Ascending aorta (tissue), 2 donors: ENCODE measurements around the gene YPEL3. TPM values are rescaled to one million over a fixed set of nuclear protein-coding genes. Genes with fewer than 3 reads are reported as not detected.

ENCODE experiments used
- DNase-seq, 2 donors: peaks; one replicate each; pipeline ENCODE4 v3.0.0-alpha.2; 2019; ENCODE audit warnings: low spot score in 2 of 2
- H3K27ac ChIP-seq, 2 donors: fragments of 200-600 bp; sonication (generic); one replicate each; pipeline ENCODE4 v1.5.1; 2016 to 2017; ENCODE audit warnings: mild to moderate bottlenecking in 1 of 2
- H3K27me3 ChIP-seq: fragments of 200-600 bp; sonication (generic); one replicate; pipeline ENCODE4 v1.5.1; 2017
- H3K36me3 ChIP-seq, 2 donors: fragments of 200-600 bp; sonication (generic); one replicate each; pipeline ENCODE4 v1.5.1; 2016
- H3K4me1 ChIP-seq, 2 donors: fragments of 200-600 bp; sonication (generic); one replicate each; pipeline ENCODE4 v1.5.1; 2016 to 2017; ENCODE audit warnings: mild to moderate bottlenecking in 1 of 2
- H3K4me3 ChIP-seq, 2 donors: fragments of 200-600 bp; sonication (generic); one replicate each; pipeline ENCODE4 v1.5.1; 2016 to 2017; ENCODE audit warnings: mild to moderate bottlenecking in 1 of 2
- H3K9me3 ChIP-seq, 2 donors: fragments of 200-600 bp; sonication (generic); one replicate each; pipeline ENCODE4 v1.5.1; 2016
- CTCF ChIP-seq, 3 experiments: fragments of 200-600 bp in 2 of 3; fragments of 450-650 bp in 1 of 3; sonication (generic) in 2 of 3; IDR thresholded peaks; one replicate each; pipeline ENCODE4 v1.5.1; 2016 to 2019; ENCODE audit warnings: antibody characterized with exemption in 3 of 3, mild to moderate bottlenecking in 1 of 3, moderate library complexity in 1 of 3
- intact Hi-C: fragments of 100-400 bp; cut with DNase I; formaldehyde crosslinking; loops from one replicate; pipeline ENCODE4 v1.15.1; 2023
- total RNA-seq: library from RNA; depleted of rRNA; stranded (reverse); fragments of >200 nt; gene quantifications from one replicate; pipeline ENCODE4 v1.1.0, GENCODE V29; 2016

YPEL3 gene
- total RNA-seq, 1 donor from 2014 or later, result 98.6 TPM

DNA sequence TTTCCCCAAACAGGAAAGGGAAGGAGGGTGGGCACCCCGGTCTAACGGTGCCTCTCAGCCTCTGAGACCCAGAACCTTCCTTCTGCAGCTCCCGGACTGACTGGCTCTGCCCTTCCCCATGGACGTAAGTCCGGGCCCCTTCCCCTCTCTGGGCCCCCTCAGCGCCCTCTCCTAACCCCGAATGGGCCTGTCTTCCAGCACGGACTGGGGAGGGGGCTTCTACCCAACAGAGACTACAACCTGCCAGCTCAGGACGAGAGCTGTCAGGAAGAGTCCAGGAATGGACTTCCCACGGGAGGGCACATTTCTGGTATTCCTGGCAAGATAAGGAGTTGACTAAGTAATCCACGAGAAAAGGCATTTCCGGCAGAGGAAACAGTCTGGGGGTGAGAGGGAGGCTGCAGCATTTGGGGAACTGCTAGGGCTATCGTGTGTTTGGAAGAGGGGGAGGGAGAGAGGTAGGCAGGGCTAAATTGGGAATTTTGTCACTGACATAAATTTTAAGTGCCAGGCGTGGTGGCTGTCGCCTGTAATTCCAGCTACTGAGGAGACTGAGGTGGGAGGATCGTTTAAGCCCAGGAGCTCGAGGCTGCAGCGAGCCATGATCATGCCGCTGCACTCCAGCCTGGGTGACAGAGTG lies 42.5 kb downstream of the YPEL3 start:
- Histone ChIP-seq H3K9me3 (no peaks in the 10 kb centered on the region), H3K4me3 (peak overlapping the region; percentile 79 to 88), H3K4me1 (peaks cover 0 to 12% of the 10 kb centered on the region in 2 donors), H3K27me3 (no peaks in the 10 kb centered on the region), H3K27ac (peak overlapping the region; percentile 41 to 59), H3K36me3 (no peaks in the 10 kb centered on the region)
- intact Hi-C loops, result loop anchor here (1.0 to 5.0 kb wide), 4 partner anchors 12 to 69 kb away; partner anchors contain the start of genes ALDOA, HIRIP3, INO80E and MAPK3
- TF ChIP-seq CTCF (IDR thresholded peaks at IDR 0.05), result no peak
- DNase-seq, result no peak

- no peaks in the 10 kb centered on the region for H3K27me3 ChIP-seq
- intact Hi-C loops, result loop anchor here (1.0 to 5.0 kb wide), 4 partner anchors 12 to 69 kb away; partner anchors contain the start of genes ALDOA, HIRIP3, INO80E and MAPK3
- no peaks in the 10 kb centered on the region for H3K9me3 ChIP-seq
- no peak for TF ChIP-seq CTCF (IDR thresholded peaks at IDR 0.05)
- no peaks in the 10 kb centered on the region for H3K36me3 ChIP-seq
- peak overlapping the region; percentile 79 to 88 for H3K4me3 ChIP-seq
- H3K4me1 ChIP-seq, result peaks cover 0 to 12% of the 10 kb centered on the region in 2 donors
- peak in 1 of 2 donors; percentile 94 for DNase-seq
- peak overlapping the region; percentile 41 to 59 for H3K27ac ChIP-seq
These were observed 43.2 kb downstream of the YPEL3 start for GRCh38 chr16:30052671-30053372.

DNA sequence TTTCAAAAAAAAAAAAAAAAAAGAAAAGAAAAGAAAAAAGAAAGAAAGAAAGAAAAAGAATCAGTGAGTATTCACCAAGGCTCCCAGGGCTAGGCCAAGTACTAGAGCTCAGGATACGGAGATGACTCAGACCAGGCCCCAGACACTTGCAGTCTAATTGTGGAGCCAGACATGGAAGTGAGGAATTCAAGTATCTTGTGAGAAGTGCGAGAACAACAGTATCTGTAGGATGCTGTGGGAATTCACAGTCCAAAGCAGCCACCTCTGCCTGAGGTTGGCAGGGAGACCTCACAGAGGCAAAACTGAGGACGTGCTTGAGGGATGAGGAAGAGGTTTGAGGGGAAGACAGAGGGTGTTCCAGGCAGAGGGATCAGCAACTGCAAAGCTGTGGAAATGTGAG lies 44.5 kb downstream of the YPEL3 start:
- H3K9me3 ChIP-seq, result no peaks in the 10 kb centered on the region
- H3K4me1 ChIP-seq, result peaks cover 0 to 12% of the 10 kb centered on the region in 2 donors
- H3K27ac ChIP-seq, result no peak overlapping the region
- no peak for TF ChIP-seq CTCF (IDR thresholded peaks at IDR 0.05)
- no peaks in the 10 kb centered on the region for H3K36me3 ChIP-seq
- intact Hi-C loops, result loop anchor here (5.0 kb wide), 3 partner anchors 41 to 71 kb away; partner anchors contain the start of genes HIRIP3, INO80E, MAPK3 and TBX6
- no peak overlapping the region for H3K4me3 ChIP-seq
- DNase-seq, result no peak
- no peaks in the 10 kb centered on the region for H3K27me3 ChIP-seq

DNA sequence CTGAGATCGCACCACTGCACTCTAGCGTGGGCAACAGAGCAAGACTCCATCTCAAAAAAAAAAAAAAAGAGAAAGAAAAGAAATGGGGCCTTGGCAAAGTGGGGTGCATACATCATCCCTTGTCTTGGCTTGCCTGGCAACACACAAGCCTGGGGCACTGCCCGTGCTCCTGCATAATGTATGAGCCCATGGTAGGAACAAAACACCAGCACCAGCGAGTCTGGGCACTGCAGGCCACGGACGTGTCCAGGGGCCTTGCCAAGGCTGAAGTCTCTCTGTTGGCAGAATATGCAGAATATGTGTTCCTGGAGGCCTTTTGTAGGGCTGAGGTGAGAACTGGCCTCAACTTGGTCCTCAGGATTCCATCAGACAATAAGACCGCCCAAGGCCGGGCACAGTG lies 46.1 kb downstream of the YPEL3 start:
- no peak overlapping the region for H3K4me3 ChIP-seq
- H3K36me3 ChIP-seq, result no peaks in the 10 kb centered on the region
- H3K9me3 ChIP-seq, result no peaks in the 10 kb centered on the region
- TF ChIP-seq CTCF (IDR thresholded peaks at IDR 0.05), result no peak
- H3K27me3 ChIP-seq, result no peaks in the 10 kb centered on the region
- no peak for DNase-seq
- H3K4me1 ChIP-seq, result peaks cover 0 to 12% of the 10 kb centered on the region in 2 donors
- intact Hi-C loops, result loop anchor here (5.0 kb wide), 3 partner anchors 42 to 72 kb away; partner anchors contain the start of genes HIRIP3, INO80E, MAPK3 and TBX6
- H3K27ac ChIP-seq, result no peak overlapping the region

GRCh38 chr16:30046588-30046987 lies 49.4 kb downstream of the YPEL3 start:
- DNase-seq, result no peak
- Histone ChIP-seq H3K36me3 (no peaks in the 10 kb centered on the region), H3K4me3 (no peak overlapping the region), H3K27me3 (no peaks in the 10 kb centered on the region), H3K27ac (no peak overlapping the region), H3K4me1 (no peaks in the 10 kb centered on the region), H3K9me3 (no peaks in the 10 kb centered on the region)
- intact Hi-C loops, result no loop called here
- no peak for TF ChIP-seq CTCF (IDR thresholded peaks at IDR 0.05)
